GM12878 (cell line): Measurements from ENCODE around the gene SYNPR. TPM values are rescaled to one million over a fixed set of nuclear protein-coding genes. Genes with fewer than 3 reads are reported as not detected.

Source experiments
- ATAC-seq: fragments of 200-7000 bp; cut with Tn5 transposase; 3 replicates; pipeline ENCODE4 v1.9.1; 2020; ENCODE audit warnings: mild to moderate bottlenecking, moderate library complexity
- BruUV-seq: library from RNA; stranded (reverse); fragments of 400-500 nt; replicated peaks from 2 replicates; lab custom pipeline; 2021; lab: Mats Ljungman, UMichigan
- CTCF ChIA-PET: fragments of 300-600 bp; sonication (Branson Sonifier 250); formaldehyde crosslinking; extraction: SDS; loops from one replicate; lab custom pipeline; 2021; ENCODE audit warnings: inconsistent platforms; lab: Yijun Ruan, JAX
- POLR2A ChIA-PET: fragments of 350-600 bp; formaldehyde crosslinking; extraction: SDS; loops from one replicate; lab custom pipeline; 2021; ENCODE audit warnings: inconsistent platforms; lab: Charles Lee
- RAD21 ChIA-PET: fragments of 300-600 bp; sonication (Branson Sonifier 250); formaldehyde crosslinking; loops from one replicate; lab custom pipeline; 2023; ENCODE audit warnings: antibody characterized with exemption; ENCODE audit not compliant: unreplicated experiment; lab: Charles Lee
- SMC1A ChIA-PET: fragments of 300-600 bp; sonication (Branson Sonifier 250); formaldehyde crosslinking; loops from one replicate; lab custom pipeline; 2023; ENCODE audit not compliant: unreplicated experiment, uncharacterized antibody; lab: Charles Lee
- DNase-seq: peaks from one replicate; pipeline ENCODE4 v3.0.0-alpha.2; 2011; ENCODE audit warnings: low read depth, low spot score
- FAIRE-seq: peaks from 3 replicates; lab custom pipeline; 2011; peaks lifted over from hg19 to GRCh38; lab: Jason Lieb, UNC
- H2AFZ ChIP-seq: 2 replicates; pipeline ENCODE4 v1.6.0; 2011; ENCODE audit warnings: low read depth, low read length, control low read depth; ENCODE audit not compliant: control insufficient read depth
- H3K27ac ChIP-seq: 2 replicates; pipeline ENCODE4 v1.5.1; 2011; ENCODE audit warnings: control low read depth; ENCODE audit not compliant: control insufficient read depth, insufficient read depth
- H3K27me3 ChIP-seq, 2 experiments: replicated peaks in 1 of 2; 2 replicates each; pipeline versions ENCODE4 v1.6.0 to v1.6.1; 2011; ENCODE audit warnings: low read length in 1 of 2; ENCODE audit not compliant: control insufficient read depth in 2 of 2, insufficient read depth in 2 of 2
- H3K36me3 ChIP-seq, 2 experiments: 2 replicates each; pipeline ENCODE4 v1.5.1; 2011; ENCODE audit warnings: low read length in 1 of 2; ENCODE audit not compliant: control insufficient read depth in 2 of 2, insufficient read depth in 2 of 2
- H3K4me1 ChIP-seq: 2 replicates; pipeline ENCODE4 v1.6.1; 2011; ENCODE audit warnings: mild to moderate bottlenecking, low read length, moderate library complexity, mixed read lengths; ENCODE audit not compliant: control insufficient read depth, insufficient read depth
- H3K4me2 ChIP-seq: 2 replicates; pipeline ENCODE4 v1.6.0; 2011; ENCODE audit warnings: control low read depth; ENCODE audit not compliant: control insufficient read depth, insufficient read depth
- H3K4me3 ChIP-seq: fragments of 200-600 bp; sonication (generic); 2 replicates; pipeline ENCODE4 v1.5.1; 2016
- H3K79me2 ChIP-seq: 2 replicates; pipeline ENCODE4 v1.6.0; 2011; ENCODE audit warnings: low read length; ENCODE audit not compliant: control insufficient read depth, insufficient read depth
- H3K9ac ChIP-seq: 2 replicates; pipeline ENCODE4 v1.8.0; 2011; ENCODE audit warnings: low read length, control low read depth, mixed read lengths; ENCODE audit not compliant: control insufficient read depth, insufficient read depth
- H3K9me3 ChIP-seq: replicated peaks from 3 replicates; pipeline ENCODE4 v1.5.1; 2011; ENCODE audit warnings: mild to moderate bottlenecking, low read length; ENCODE audit not compliant: control insufficient read depth, insufficient read depth
- H4K20me1 ChIP-seq: 2 replicates; pipeline ENCODE4 v1.6.0; 2011; ENCODE audit not compliant: control insufficient read depth, insufficient read depth
- BCL11A ChIP-seq: IDR thresholded peaks from 2 replicates; pipeline ENCODE4 v1.6.1; 2011; ENCODE audit warnings: low read depth, low read length
- CREB1 ChIP-seq: IDR thresholded peaks from 2 replicates; pipeline ENCODE4 v1.6.1; 2012; ENCODE audit warnings: low read depth, mild to moderate bottlenecking, inconsistent platforms
- EGR1 ChIP-seq, 2 experiments: IDR thresholded peaks; 1 replicate in 1 of 2; 2 replicates in 1 of 2; pipeline ENCODE4 v1.6.1; 2011 to 2012; ENCODE audit warnings: low read depth in 2 of 2, low read length in 2 of 2, borderline replicate concordance in 1 of 2, mild to moderate bottlenecking in 1 of 2, moderate library complexity in 1 of 2
- HDGF ChIP-seq: fragments of 450-650 bp; IDR thresholded peaks from 2 replicates; pipeline ENCODE4 v1.6.1; 2016; ENCODE audit warnings: antibody characterized with exemption
- IRF3 ChIP-seq: fragments of 450-650 bp; IDR thresholded peaks from 2 replicates; pipeline ENCODE4 v1.6.1; 2014; ENCODE audit warnings: mild to moderate bottlenecking
- KLF5 ChIP-seq: fragments of 450-650 bp; IDR thresholded peaks from 2 replicates; pipeline ENCODE4 v1.6.1; 2014; ENCODE audit warnings: mild to moderate bottlenecking; ENCODE audit not compliant: partially characterized antibody
- MXI1 ChIP-seq: fragments of 150-350 bp; IDR thresholded peaks from 2 replicates; pipeline ENCODE4 v1.6.1; 2011; ENCODE audit warnings: low read depth, mild to moderate bottlenecking, inconsistent platforms, low read length, improper control_type of control experiment
- NBN ChIP-seq: fragments of 450-650 bp; IDR thresholded peaks from 2 replicates; pipeline ENCODE4 v1.6.1; 2016
- NKRF ChIP-seq: fragments of 450-650 bp; conservative IDR thresholded peaks from 2 replicates; pipeline ENCODE4 v1.6.1; 2017; ENCODE audit warnings: mild to moderate bottlenecking, moderate library complexity
- NR2F1 ChIP-seq: fragments of 450-650 bp; conservative IDR thresholded peaks from 2 replicates; pipeline ENCODE4 v1.6.1; 2017; ENCODE audit warnings: mild to moderate bottlenecking
- RAD51 ChIP-seq: fragments of 450-650 bp; IDR thresholded peaks from 2 replicates; pipeline ENCODE4 v1.6.1; 2016; ENCODE audit warnings: moderate library complexity, mild to moderate bottlenecking, inconsistent platforms
- RB1 ChIP-seq: fragments of 450-650 bp; formaldehyde crosslinking; IDR thresholded peaks from 2 replicates; pipeline ENCODE4 v1.6.1; 2017; ENCODE audit warnings: mild to moderate bottlenecking, borderline replicate concordance
- STAT3 ChIP-seq: IDR thresholded peaks from 2 replicates; pipeline ENCODE4 v1.6.1; 2011; ENCODE audit warnings: low read depth, low read length, improper control_type of control experiment
- YY1 ChIP-seq: IDR thresholded peaks from 2 replicates; pipeline ENCODE4 v1.6.1; 2011; ENCODE audit warnings: low read depth, mild to moderate bottlenecking, low read length
- ZBTB33 ChIP-seq: fragments of 450-650 bp; IDR thresholded peaks from 2 replicates; pipeline ENCODE4 v1.6.1; 2017; ENCODE audit warnings: mild to moderate bottlenecking
- ZNF217 ChIP-seq: fragments of 450-650 bp; IDR thresholded peaks from 2 replicates; pipeline ENCODE4 v1.6.1; 2017; ENCODE audit warnings: antibody characterized with exemption, mild to moderate bottlenecking
- WGBS: methylation state at CpG from one replicate; pipeline ENCODE4 v1.1.6; 2016; ENCODE audit warnings: low lambda C conversion rate; ENCODE audit not compliant: insufficient replicate concordance, insufficient coverage; ENCODE audit errors: missing lambda C conversion rate; 5-methylcytosine and 5-hydroxymethylcytosine counted together
- in situ Hi-C: fragments of 300-500 bp; cut with MboI; formaldehyde crosslinking; loops from 9 replicates; pipeline ENCODE4 v1.14.3; 2018; ENCODE audit warnings: mixed read lengths
- intact Hi-C: fragments of 100-400 bp; cut with micrococcal nuclease; formaldehyde crosslinking; loops from one replicate; pipeline ENCODE4 v1.14.2; 2022; ENCODE audit not compliant: unreplicated experiment
- polyA plus RNA-seq, 11 experiments: library from polyadenylated mRNA; depleted of rRNA in 4 of 11; unstranded in 6 of 11; stranded (reverse) in 5 of 11; fragments of >200 nt; fragmentation: Nextera tagmentation in 4 of 11; fragmentation: Illumina TruSeq in 1 of 11; extraction: Ambion mirVana in 4 of 11; extraction: Trizol in 1 of 11; gene quantifications; 1 replicate in 1 of 11; 2 replicates in 10 of 11; pipeline versions ENCODE4 v1.2.1 to v1.2.3, GENCODE V29; 2011 to 2016; ENCODE audit warnings: inconsistent platforms in 2 of 11, missing spikeins in 2 of 11, low read depth in 1 of 11
- total RNA-seq, 4 experiments: library from RNA; depleted of rRNA in 3 of 4; stranded (reverse); fragments of >200 nt in 3 of 4; fragmentation: Illumina TruSeq in 1 of 4; extraction: Trizol in 1 of 4; gene quantifications; 2 replicates each; pipeline versions ENCODE4 v1.2.1 to v1.2.3, GENCODE V29; 2013 to 2021

SYNPR gene
- total and polyA plus RNA-seq, 10 of the 15 experiments (the other 5 are each of a cell fraction or from before 2014, with no cell fraction given): not detected

DNA sequence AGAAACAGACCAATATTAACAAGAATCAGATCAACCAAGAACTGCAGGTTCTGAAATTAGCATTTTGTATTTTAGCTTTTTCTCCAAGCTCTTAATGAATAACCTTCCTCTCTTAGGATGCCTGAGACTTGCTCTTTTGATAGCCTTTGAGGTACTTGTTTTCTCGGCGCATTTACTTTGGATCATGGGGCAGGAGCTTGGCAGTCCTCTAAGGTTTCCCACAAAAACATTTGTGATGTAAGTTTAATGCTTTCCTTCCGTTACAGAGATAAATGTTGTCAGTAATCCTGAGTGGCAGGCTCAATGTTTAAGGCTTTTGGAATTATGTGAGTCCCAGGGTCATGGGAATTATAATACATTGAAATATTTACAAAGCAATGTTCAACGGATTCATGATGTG lies 236.6 kb downstream of the SYNPR start:
- H3K4me1 ChIP-seq: no peaks in the 10 kb centered on the region
- SMC1A ChIA-PET: no interaction called here
- no peak overlapping the region for H3K9ac ChIP-seq
- POLR2A ChIA-PET: interaction anchor here (0.5 kb wide), 1 partner anchor 14 kb away, joined by 8 read pairs; no protein-coding TSS in a partner anchor
- DNase-seq (no peak), FAIRE-seq (no peak), ATAC-seq (no peak)
- BruUV-seq: no TSS peak
- no peaks in the 10 kb centered on the region for H3K9me3 ChIP-seq
- no peak overlapping the region for H2AFZ ChIP-seq
- intact Hi-C loops (no loop called here), in situ Hi-C loops (no loop called here)
- whole genome bisulfite sequencing: 30% methylated on average over 4 of the region's 4 CpGs
- H3K4me3 ChIP-seq: no peak overlapping the region
- no peaks in the 10 kb centered on the region for H3K27me3 ChIP-seq
- H3K36me3 ChIP-seq: no peaks in the 10 kb centered on the region
- no peak overlapping the region for H3K27ac ChIP-seq
- CTCF ChIA-PET: no interaction called here
- H4K20me1 ChIP-seq: no peaks in the 10 kb centered on the region
- RAD21 ChIA-PET: no interaction called here
- H3K4me2 ChIP-seq: no peak overlapping the region
- TF ChIP-seq CREB1 (no peak), NR2F1 (no peak), KLF5 (no peak), BCL11A (no peak), RB1 (no peak), HDGF (no peak), RAD51 (no peak), ZNF217 (no peak), ZBTB33 (no peak), NKRF (no peak), MXI1 (no peak), EGR1 (IDR thresholded peaks at IDR 0.05; ENCODE audit: borderline replicate concordance in 1 of 2, low read depth in 2 of 2, low read length in 2 of 2) (no peak), IRF3 (no peak), STAT3 (no peak), NBN (no peak), YY1 (no peak)
- H3K79me2 ChIP-seq: no peaks in the 10 kb centered on the region
